ENCODE measurements around the gene DOCK1.

GRCh38 chr10:127308031-127308430 lies 402.8 kb downstream of the DOCK1 start:
- TF ChIP-seq POLR2A (IDR thresholded peaks at IDR 0.05; ENCODE audit: extremely low read depth, insufficient read length): no peak
- TF ChIP-seq CTCF (IDR thresholded peaks at IDR 0.05; ENCODE audit: low read depth, low read length): no peak

Data from NB4 (cell line).